ENCODE data around the gene EPN1. TPM values are rescaled to one million over a fixed set of nuclear protein-coding genes. Genes with fewer than 3 reads are reported as not detected.

EPN1 gene
- total and polyA plus RNA-seq, 3 experiments from 2014 or later, result 20.2 to 40.2 (median 39.0) TPM

GRCh38 chr19:55703790-55704215 is 28.8 kb downstream of the EPN1 start:
- DNase-seq, result peak in 4 of 5 donors; percentile 9 to 52 (median 14)
- Histone ChIP-seq H3K36me3 (ENCODE audit: insufficient read depth, low read length) (peaks cover 5% of the 10 kb centered on the region), H3K4me3 (ENCODE audit: low read length) (no peak overlapping the region), H3K27me3 (ENCODE audit: insufficient read depth, low read length, poor library complexity, severe bottlenecking) (no peaks in the 10 kb centered on the region), H3K9me3 (ENCODE audit: low read length) (no peaks in the 10 kb centered on the region), H3K27ac (ENCODE audit: low read depth, low read length) (no peak overlapping the region), H3K4me1 (ENCODE audit: insufficient read depth, low read length) (no peaks in the 10 kb centered on the region)
- Mint-ChIP-seq H3K36me3 (peaks cover 0 to 20% (median 1%) of the 10 kb centered on the region in 3 donors), H3K27me3 (no peaks in the 10 kb centered on the region), H3K9me3 (no peaks in the 10 kb centered on the region), H3K4me3 (no peak overlapping the region), H3K4me1 (peaks cover 4 to 6% (median 4%) of the 10 kb centered on the region in 3 donors), H3K27ac (peak overlapping the region in 1 of 8 donors; percentile 51)
- POLR2A ChIA-PET, result no interaction called here
- CTCF ChIA-PET, result interaction anchor here (1.0 kb wide), 1 partner anchor 1152 kb away, joined by 3 read pairs; no protein-coding TSS in a partner anchor

- CTCF ChIA-PET, result no interaction called here
- no peak for DNase-seq
These were observed 29.6 kb downstream of the EPN1 start for GRCh38 chr19:55704494-55705245.

GRCh38 chr19:55705972-55706371 is 30.9 kb downstream of the EPN1 start:
- DNase-seq, result no peak
- Histone ChIP-seq H3K27ac (ENCODE audit: low read depth, low read length) (no peak overlapping the region), H3K4me1 (ENCODE audit: insufficient read depth, low read length) (no peaks in the 10 kb centered on the region), H3K36me3 (ENCODE audit: insufficient read depth, low read length) (no peaks in the 10 kb centered on the region), H3K27me3 (ENCODE audit: insufficient read depth, low read length, poor library complexity, severe bottlenecking) (no peaks in the 10 kb centered on the region), H3K4me3 (ENCODE audit: low read length) (no peak overlapping the region), H3K9me3 (ENCODE audit: low read length) (no peaks in the 10 kb centered on the region)
- POLR2A ChIA-PET, result interaction anchor here (0.6 kb wide), 1 partner anchor 226 kb away, joined by 4 read pairs; the partner anchor contains the start of gene NLRP13
- Mint-ChIP-seq H3K27me3 (peaks cover 0 to 2% of the 10 kb centered on the region in 2 donors), H3K27ac (peak overlapping the region in 1 of 8 donors; percentile 41), H3K4me1 (peaks cover 4 to 6% (median 4%) of the 10 kb centered on the region in 3 donors), H3K36me3 (peaks cover 0 to 9% (median 1%) of the 10 kb centered on the region in 3 donors), H3K9me3 (no peaks in the 10 kb centered on the region), H3K4me3 (no peak overlapping the region)
- CTCF ChIA-PET, result no interaction called here

More at GRCh38 chr19:55704494-55705245, 29.6 kb downstream of the EPN1 start:
- Histone ChIP-seq H3K27me3 (ENCODE audit: insufficient read depth, low read length, poor library complexity, severe bottlenecking) (no peaks in the 10 kb centered on the region), H3K4me1 (ENCODE audit: insufficient read depth, low read length) (no peaks in the 10 kb centered on the region), H3K27ac (ENCODE audit: low read depth, low read length) (no peak overlapping the region), H3K9me3 (ENCODE audit: low read length) (no peaks in the 10 kb centered on the region), H3K36me3 (ENCODE audit: insufficient read depth, low read length) (no peaks in the 10 kb centered on the region), H3K4me3 (ENCODE audit: low read length) (no peak overlapping the region)
- Mint-ChIP-seq H3K4me1 (peaks cover 4 to 6% (median 4%) of the 10 kb centered on the region in 3 donors), H3K27me3 (no peaks in the 10 kb centered on the region), H3K4me3 (no peak overlapping the region), H3K27ac (no peak overlapping the region), H3K36me3 (peaks cover 0 to 13% (median 1%) of the 10 kb centered on the region in 3 donors), H3K9me3 (no peaks in the 10 kb centered on the region)
- POLR2A ChIA-PET, result no interaction called here

GRCh38 chr19:55711719-55712118 is 36.7 kb downstream of the EPN1 start:
- ChIA-PET CTCF (no interaction called here), POLR2A (no interaction called here)
- no peak for DNase-seq
- peaks cover 6 to 10% of the 10 kb centered on the region in 2 donors for H3K27me3 Mint-ChIP-seq
- Histone ChIP-seq H3K4me3 (ENCODE audit: low read length) (no peak overlapping the region), H3K4me1 (ENCODE audit: insufficient read depth, low read length) (no peaks in the 10 kb centered on the region), H3K27ac (ENCODE audit: low read depth, low read length) (no peak overlapping the region), H3K27me3 (ENCODE audit: insufficient read depth, low read length, poor library complexity, severe bottlenecking) (no peaks in the 10 kb centered on the region), H3K9me3 (ENCODE audit: low read length) (no peaks in the 10 kb centered on the region), H3K36me3 (ENCODE audit: insufficient read depth, low read length) (no peaks in the 10 kb centered on the region)
- peak overlapping the region in 1 of 8 donors; percentile 34 for H3K27ac Mint-ChIP-seq
- H3K4me3 Mint-ChIP-seq, result no peak overlapping the region
- peaks cover 0 to 2% (median 0%) of the 10 kb centered on the region in 5 donors for H3K9me3 Mint-ChIP-seq
- H3K4me1 Mint-ChIP-seq, result peaks cover 3 to 5% (median 5%) of the 10 kb centered on the region in 3 donors
- no peaks in the 10 kb centered on the region for H3K36me3 Mint-ChIP-seq

- no peak for DNase-seq
- no peaks in the 10 kb centered on the region for H3K36me3 Mint-ChIP-seq
- peak overlapping the region in 3 of 8 donors; percentile 47 to 79 (median 47) for H3K27ac Mint-ChIP-seq
- ChIA-PET CTCF (no interaction called here), POLR2A (no interaction called here)
- H3K27me3 Mint-ChIP-seq, result peaks cover 14 to 23% of the 10 kb centered on the region in 2 donors
- Histone ChIP-seq H3K4me1 (ENCODE audit: insufficient read depth, low read length) (no peaks in the 10 kb centered on the region), H3K27me3 (ENCODE audit: insufficient read depth, low read length, poor library complexity, severe bottlenecking) (no peaks in the 10 kb centered on the region), H3K9me3 (ENCODE audit: low read length) (no peaks in the 10 kb centered on the region), H3K27ac (ENCODE audit: low read depth, low read length) (no peak overlapping the region), H3K4me3 (ENCODE audit: low read length) (no peak overlapping the region), H3K36me3 (ENCODE audit: insufficient read depth, low read length) (no peaks in the 10 kb centered on the region)
- H3K4me3 Mint-ChIP-seq, result no peak overlapping the region
- H3K4me1 Mint-ChIP-seq, result peaks cover 3 to 5% (median 5%) of the 10 kb centered on the region in 3 donors
- peaks cover 0 to 2% (median 0%) of the 10 kb centered on the region in 5 donors for H3K9me3 Mint-ChIP-seq
These were observed 38.0 kb downstream of the EPN1 start for GRCh38 chr19:55712804-55713631.

GRCh38 chr19:55716531-55716930 is 41.5 kb downstream of the EPN1 start:
- Mint-ChIP-seq H3K27me3 (peaks cover 43 to 56% of the 10 kb centered on the region in 2 donors), H3K36me3 (no peaks in the 10 kb centered on the region), H3K9me3 (peaks cover 0 to 18% (median 13%) of the 10 kb centered on the region in 5 donors), H3K4me3 (no peak overlapping the region), H3K4me1 (peaks cover 3 to 5% (median 5%) of the 10 kb centered on the region in 3 donors), H3K27ac (peak overlapping the region in 1 of 8 donors; percentile 79)
- no peaks in the 10 kb centered on the region for H3K9me3 ChIP-seq (ENCODE audit: low read length)
- H3K27ac ChIP-seq (ENCODE audit: low read depth, low read length), result no peak overlapping the region
- POLR2A ChIA-PET, result no interaction called here
- H3K36me3 ChIP-seq (ENCODE audit: insufficient read depth, low read length), result no peaks in the 10 kb centered on the region
- CTCF ChIA-PET, result no interaction called here
- H3K4me1 ChIP-seq (ENCODE audit: insufficient read depth, low read length), result no peaks in the 10 kb centered on the region
- no peak overlapping the region for H3K4me3 ChIP-seq (ENCODE audit: low read length)
- H3K27me3 ChIP-seq (ENCODE audit: insufficient read depth, low read length, poor library complexity, severe bottlenecking), result no peaks in the 10 kb centered on the region
- DNase-seq, result no peak

- H3K4me1 Mint-ChIP-seq, result peaks cover 3 to 5% (median 5%) of the 10 kb centered on the region in 3 donors
- CTCF ChIA-PET, result no interaction called here
- H3K36me3 Mint-ChIP-seq, result peaks cover 0 to 4% (median 3%) of the 10 kb centered on the region in 3 donors
These were observed 42.2 kb downstream of the EPN1 start for GRCh38 chr19:55717251-55717650.

More at GRCh38 chr19:55717251-55717650, 42.2 kb downstream of the EPN1 start:
- H3K27ac Mint-ChIP-seq, result peak overlapping the region in 1 of 8 donors; percentile 41
- POLR2A ChIA-PET, result no interaction called here
- H3K4me3 ChIP-seq (ENCODE audit: low read length), result no peak overlapping the region
- H3K9me3 ChIP-seq (ENCODE audit: low read length), result no peaks in the 10 kb centered on the region
- peaks cover 50 to 63% of the 10 kb centered on the region in 2 donors for H3K27me3 Mint-ChIP-seq
- H3K9me3 Mint-ChIP-seq, result peaks cover 6 to 25% (median 20%) of the 10 kb centered on the region in 5 donors
- no peak overlapping the region for H3K4me3 Mint-ChIP-seq
- DNase-seq, result no peak
- H3K36me3 ChIP-seq (ENCODE audit: insufficient read depth, low read length), result no peaks in the 10 kb centered on the region
- H3K27ac ChIP-seq (ENCODE audit: low read depth, low read length), result no peak overlapping the region
- H3K4me1 ChIP-seq (ENCODE audit: insufficient read depth, low read length), result no peaks in the 10 kb centered on the region
- no peaks in the 10 kb centered on the region for H3K27me3 ChIP-seq (ENCODE audit: insufficient read depth, low read length, poor library complexity, severe bottlenecking)

Data from CD8-positive, alpha-beta memory T cell (primary cell).